Amniotic epithelial cell (primary cell): ENCODE measurements around the gene RARA.

Experiments used
- DNase-seq: peaks from one replicate; pipeline ENCODE4 v3.0.0-alpha.2; 2010; ENCODE audit warnings: low read depth

Gene RARA

DNA sequence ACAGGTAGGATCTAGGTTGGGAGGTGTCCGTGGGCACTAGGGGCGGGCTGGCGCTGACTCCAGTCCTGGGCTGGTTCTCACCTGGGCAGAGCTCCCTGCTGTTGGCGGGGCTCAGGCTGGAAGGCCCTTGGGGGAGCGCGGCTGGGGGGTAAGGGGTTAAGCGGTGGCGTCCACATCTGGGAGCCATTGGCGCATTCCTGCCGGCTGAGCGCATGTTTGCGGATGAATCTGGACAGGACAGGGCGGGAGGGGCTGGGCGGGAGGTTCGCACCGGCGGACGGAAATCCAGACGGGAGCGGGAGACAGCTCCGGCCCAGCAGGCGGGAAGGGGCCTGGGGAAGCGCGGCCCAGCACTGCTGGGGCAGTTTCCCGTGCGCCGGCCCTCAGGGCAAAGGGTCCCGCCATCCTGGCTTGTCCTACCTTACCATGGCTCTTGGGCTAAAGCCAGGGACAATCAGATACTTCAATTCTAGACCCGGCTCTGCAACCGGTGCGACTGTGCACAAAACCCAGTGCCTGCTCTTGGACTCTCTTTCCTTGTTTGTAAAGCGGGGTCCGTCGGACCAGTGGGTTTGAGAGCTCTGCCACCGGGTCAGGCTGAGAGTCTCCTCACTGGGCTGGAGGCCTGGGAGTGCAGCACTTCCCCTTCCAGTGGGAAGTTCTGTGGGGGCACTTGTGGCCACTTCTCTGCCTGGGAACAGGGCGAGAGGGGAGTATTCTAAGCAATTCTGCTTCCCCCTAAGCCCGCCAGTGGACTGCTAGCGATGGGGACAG lies 7.8 kb downstream of the RARA start:
- peak; percentile 67 for DNase-seq

GRCh38 chr17:40317345-40317873 lies 8.4 kb downstream of the RARA start:
- DNase-seq: peak; percentile 54

- DNase-seq: peak; percentile 94
Observed at GRCh38 chr17:40317880-40318829, 9.2 kb downstream of the RARA start.

- DNase-seq: no peak
Observed at GRCh38 chr17:40318830-40319391, 9.9 kb downstream of the RARA start.

- DNase-seq: no peak
Observed at GRCh38 chr17:40319651-40320540, 10.9 kb downstream of the RARA start.

- no peak for DNase-seq
Observed at GRCh38 chr17:40320756-40321523, 12.0 kb downstream of the RARA start.

DNA sequence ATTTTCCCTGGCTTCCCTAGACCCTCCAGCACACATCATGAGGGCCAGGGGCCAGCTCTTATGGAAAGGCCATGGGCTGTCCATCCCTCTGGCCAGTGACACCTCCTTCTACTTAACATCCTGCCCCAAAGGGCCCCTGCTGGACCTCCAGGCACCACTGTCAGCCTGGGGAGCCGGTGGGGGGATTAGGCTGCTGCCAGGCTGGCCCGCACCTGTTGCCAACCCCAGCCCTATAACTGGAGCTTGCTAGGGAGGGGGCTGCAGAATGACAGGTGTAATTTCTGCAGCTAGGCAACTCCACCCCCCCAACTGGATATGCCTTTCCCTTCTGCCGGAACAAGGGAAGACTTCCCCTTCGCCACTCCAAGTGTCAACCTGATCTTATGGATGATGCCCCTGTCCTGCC lies 12.5 kb downstream of the RARA start:
- DNase-seq: no peak

DNA sequence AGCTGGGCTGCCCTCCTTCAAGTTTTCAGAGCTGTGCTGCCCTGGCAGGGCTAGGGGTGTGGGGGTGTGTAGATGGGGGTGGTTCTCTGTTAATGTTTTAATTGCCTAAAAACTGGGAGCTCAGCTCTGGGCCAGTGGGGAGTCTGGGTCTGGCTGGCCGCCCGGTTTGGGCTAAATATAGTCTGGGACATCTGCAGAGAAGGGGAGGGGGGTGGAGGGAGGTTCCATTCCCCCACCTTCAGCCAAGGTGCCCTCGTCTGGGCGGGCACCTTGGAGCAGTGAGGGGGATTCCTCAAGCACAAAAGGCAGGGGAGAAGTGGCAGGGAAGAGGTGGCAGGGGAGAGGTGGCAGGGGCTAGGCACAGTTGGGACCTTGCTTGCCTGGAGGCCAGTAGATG lies 13.0 kb downstream of the RARA start:
- no peak for DNase-seq

DNA sequence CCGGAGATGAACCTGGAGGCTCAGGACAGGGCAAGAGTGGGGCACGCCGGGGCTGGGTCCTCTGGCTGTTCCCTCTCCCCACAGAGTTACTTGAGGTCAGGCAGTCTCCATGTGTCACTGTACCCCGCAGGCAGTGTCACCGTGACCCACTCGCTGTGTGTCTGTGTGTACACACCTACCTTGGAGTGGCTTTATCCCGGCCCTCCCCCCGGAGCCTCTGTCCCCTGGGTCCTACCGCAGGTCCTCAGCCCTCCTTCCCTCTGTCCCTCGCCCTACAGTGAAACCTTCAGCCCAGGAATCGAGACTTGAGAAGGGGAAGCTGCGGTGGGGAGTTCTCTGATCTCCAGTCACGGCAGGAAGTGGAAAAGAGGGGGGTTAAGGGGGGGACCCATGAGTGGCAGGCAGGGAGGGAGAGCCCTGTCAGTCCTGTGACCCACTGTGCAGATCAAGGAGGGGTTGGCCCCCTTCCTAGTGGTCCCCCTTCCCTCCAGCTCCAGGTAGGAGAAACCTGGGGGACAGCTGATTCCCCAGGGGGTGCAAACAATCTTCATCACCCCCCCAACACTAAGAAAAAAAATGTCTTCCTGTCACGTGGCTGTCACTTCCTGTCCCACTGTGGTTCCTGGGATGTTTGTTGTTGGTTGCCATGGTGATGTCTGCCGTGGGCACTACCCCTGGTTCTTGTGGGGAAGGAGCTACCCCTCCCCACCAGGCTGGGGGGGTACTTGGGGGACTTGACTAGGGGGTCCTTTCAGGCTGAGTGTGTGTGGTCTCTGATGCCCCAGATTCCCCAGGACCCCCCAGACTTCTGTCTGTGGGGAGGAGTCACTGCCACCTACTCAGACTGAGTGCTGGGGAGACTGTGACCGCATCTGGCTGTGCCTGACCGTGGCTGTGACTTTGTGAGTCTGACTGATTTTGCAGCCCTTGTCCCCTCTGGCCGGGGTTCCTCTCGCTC lies 13.7 kb downstream of the RARA start:
- DNase-seq: peak; percentile 64

DNA sequence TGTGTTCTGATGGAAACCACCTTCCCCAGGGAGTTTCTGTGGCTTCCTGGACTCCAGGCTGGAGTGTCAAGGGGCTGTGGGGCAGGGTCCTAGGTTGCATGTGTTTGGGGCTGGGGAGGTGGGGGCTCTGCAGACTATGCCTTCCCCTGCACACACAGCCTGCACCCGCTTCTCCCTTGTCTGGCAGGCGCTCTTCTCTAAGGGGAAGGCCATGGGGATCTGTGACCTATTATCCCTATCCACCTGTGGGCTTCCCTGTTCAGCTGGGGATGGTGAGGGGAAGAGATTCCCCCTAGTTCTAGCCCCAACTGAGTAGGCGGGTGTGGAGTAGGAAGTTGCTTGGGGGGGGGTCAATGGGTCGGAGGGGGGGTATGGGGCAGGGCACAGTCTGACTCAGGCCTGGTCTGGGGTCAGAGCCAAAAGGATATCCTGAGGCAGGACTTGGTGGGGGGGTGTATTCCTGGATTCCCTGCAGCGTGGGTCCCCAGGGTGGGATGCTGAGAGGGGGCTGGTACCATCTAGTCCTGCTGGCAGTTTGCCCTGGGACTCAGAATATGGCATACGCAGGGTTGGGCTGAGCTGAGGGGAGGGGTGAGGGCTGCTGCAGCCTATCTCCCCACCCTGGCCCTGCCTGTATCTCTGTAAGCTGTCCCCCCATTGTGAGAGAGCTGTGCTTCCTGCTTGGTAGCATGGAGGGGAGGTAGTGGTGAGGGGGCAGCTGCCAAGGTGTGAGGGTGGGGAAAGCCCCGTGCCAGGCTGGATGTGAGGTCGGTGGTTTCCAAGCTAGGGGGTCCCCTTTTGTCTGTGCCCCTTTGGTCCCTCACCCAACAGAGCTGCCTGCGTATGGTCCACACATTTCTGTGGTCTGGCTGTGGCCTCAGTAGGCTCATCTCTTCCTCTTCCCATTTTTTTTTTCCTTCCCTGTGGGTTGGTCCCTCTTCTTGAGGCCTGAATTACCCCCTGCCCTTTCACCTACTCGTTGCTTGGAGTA lies 14.7 kb downstream of the RARA start:
- DNase-seq: no peak

- no peak for DNase-seq
Observed at GRCh38 chr17:40325156-40326013, 16.4 kb downstream of the RARA start.

GRCh38 chr17:40326014-40326831 lies 17.2 kb downstream of the RARA start:
- no peak for DNase-seq

- no peak for DNase-seq
Observed at GRCh38 chr17:40326832-40327199, 17.8 kb downstream of the RARA start.

GRCh38 chr17:40327244-40327729 lies 18.3 kb downstream of the RARA start:
- DNase-seq: no peak

GRCh38 chr17:40327735-40328385 lies 18.9 kb downstream of the RARA start:
- DNase-seq: no peak

DNA sequence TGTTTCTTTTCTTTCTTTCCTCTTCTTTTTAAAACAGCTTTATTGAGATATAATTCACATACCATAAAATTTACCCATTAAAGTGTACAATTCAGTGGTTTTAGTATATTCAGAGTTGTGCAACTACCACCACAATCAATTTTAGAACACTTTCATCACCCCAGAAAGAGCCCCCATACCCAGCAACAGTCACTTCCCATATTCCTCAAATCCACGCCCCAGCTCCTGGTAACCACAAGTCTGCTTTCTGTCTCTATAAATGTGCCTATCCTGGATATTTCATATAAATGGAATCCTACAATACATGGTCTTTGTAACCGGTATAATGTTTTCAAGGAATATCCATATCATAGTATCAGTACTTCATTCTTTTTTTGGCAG lies 19.4 kb downstream of the RARA start:
- DNase-seq: no peak
